Measurements from ENCODE around the gene NCOA1.

The NCOA1 gene

DNA sequence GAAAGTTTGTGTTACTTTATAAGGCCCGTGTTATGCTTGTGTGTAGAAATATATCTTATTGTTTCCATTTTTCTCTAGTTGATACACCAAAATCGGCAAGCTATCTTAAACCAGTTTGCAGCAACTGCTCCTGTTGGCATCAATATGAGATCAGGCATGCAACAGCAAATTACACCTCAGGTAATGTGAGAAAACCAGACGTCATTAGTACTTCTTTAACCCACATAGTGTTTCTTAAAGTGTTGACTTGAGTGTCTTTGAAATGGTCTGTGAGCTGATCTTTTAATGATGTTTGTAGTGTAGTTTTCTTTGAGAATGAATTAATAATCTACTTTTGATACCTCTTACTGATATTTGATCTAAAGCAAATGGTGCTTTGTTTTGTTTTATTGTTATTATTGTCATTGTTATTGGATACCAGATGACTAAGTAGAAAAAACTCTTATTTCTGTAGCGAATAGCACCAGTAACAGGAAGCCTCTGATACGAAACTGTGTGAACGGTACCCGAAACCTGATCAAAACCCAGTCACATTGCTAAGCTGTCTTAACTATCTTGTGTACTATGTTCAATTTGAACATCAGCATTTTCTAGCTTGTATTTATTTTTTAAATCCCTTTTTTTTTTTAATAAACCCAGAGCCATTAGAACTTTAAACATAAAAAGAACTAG, 248.4 kb downstream of the NCOA1 start:
- TF ChIP-seq, protein P1, sequence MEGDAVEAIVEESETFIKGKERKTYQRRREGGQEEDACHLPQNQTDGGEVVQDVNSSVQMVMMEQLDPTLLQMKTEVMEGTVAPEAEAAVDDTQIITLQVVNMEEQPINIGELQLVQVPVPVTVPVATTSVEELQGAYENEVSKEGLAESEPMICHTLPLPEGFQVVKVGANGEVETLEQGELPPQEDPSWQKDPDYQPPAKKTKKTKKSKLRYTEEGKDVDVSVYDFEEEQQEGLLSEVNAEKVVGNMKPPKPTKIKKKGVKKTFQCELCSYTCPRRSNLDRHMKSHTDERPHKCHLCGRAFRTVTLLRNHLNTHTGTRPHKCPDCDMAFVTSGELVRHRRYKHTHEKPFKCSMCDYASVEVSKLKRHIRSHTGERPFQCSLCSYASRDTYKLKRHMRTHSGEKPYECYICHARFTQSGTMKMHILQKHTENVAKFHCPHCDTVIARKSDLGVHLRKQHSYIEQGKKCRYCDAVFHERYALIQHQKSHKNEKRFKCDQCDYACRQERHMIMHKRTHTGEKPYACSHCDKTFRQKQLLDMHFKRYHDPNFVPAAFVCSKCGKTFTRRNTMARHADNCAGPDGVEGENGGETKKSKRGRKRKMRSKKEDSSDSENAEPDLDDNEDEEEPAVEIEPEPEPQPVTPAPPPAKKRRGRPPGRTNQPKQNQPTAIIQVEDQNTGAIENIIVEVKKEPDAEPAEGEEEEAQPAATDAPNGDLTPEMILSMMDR (IDR thresholded peaks at IDR 0.05; ENCODE audit: poor library complexity, severe bottlenecking): no peak
- Histone ChIP-seq H3K27ac (ENCODE audit: poor library complexity, severe bottlenecking) (no peak overlapping the region), H3K36me3 (ENCODE audit: low read depth) (no peaks in the 10 kb centered on the region), H3K4me1 (ENCODE audit: insufficient read depth, poor library complexity, severe bottlenecking) (no peaks in the 10 kb centered on the region), H3K27me3 (ENCODE audit: insufficient read depth, poor library complexity, severe bottlenecking) (no peaks in the 10 kb centered on the region), H3K4me3 (ENCODE audit: severe bottlenecking) (no peak overlapping the region), H3K9me3 (ENCODE audit: severe bottlenecking) (no peaks in the 10 kb centered on the region)
- ATAC-seq (ENCODE audit: low read depth) (no peak), DNase-seq (ENCODE audit: low spot score) (no peak)

DNA sequence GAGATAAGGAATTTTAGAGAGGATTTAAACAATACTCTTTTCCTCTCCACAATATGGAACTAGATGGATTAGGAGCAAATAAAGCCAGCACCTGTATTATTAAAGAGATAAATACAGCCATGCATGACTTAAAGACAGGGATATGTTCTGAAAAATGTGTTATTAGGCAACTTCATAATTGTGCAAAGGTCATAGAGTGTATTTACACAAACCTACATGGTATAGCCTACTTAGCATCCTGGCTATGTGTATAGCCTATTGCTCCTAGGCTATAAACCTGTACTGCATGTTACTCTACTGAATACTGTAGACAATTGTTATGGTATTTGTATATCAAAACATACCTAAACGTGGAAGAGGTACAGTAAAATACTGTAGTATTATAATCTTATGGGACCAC, 249.1 kb downstream of the NCOA1 start:
- DNase-seq (ENCODE audit: low spot score) (no peak), ATAC-seq (ENCODE audit: low read depth) (no peak)
- no peak overlapping the region for H3K27ac ChIP-seq (ENCODE audit: poor library complexity, severe bottlenecking)
- no peaks in the 10 kb centered on the region for H3K27me3 ChIP-seq (ENCODE audit: insufficient read depth, poor library complexity, severe bottlenecking)
- no peaks in the 10 kb centered on the region for H3K36me3 ChIP-seq (ENCODE audit: low read depth)
- no peak overlapping the region for H3K4me3 ChIP-seq (ENCODE audit: severe bottlenecking)
- H3K9me3 ChIP-seq (ENCODE audit: severe bottlenecking): no peaks in the 10 kb centered on the region
- TF ChIP-seq, protein P1 (IDR thresholded peaks at IDR 0.05; ENCODE audit: poor library complexity, severe bottlenecking): no peak
- H3K4me1 ChIP-seq (ENCODE audit: insufficient read depth, poor library complexity, severe bottlenecking): no peaks in the 10 kb centered on the region

DNA sequence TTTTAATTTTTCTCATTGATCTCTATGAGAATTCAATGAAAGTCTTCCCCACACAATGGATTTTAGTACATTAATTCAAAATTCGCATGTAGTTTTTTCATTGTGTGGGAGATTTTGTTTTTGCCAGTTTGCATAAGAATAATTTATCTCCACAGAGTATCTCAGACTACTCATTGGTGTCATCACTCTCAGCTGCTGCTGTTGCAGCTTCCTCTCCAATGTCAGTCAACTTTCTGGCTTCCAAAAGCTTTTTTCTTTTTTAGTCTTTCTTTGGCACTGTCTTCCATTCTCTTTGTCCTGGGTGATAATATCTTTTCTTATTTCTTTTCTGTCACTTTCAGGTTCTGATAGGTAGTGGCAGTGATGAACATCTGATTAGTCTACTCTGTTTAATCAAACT, 251.7 kb downstream of the NCOA1 start:
- H3K9me3 ChIP-seq (ENCODE audit: severe bottlenecking): no peaks in the 10 kb centered on the region

DNA sequence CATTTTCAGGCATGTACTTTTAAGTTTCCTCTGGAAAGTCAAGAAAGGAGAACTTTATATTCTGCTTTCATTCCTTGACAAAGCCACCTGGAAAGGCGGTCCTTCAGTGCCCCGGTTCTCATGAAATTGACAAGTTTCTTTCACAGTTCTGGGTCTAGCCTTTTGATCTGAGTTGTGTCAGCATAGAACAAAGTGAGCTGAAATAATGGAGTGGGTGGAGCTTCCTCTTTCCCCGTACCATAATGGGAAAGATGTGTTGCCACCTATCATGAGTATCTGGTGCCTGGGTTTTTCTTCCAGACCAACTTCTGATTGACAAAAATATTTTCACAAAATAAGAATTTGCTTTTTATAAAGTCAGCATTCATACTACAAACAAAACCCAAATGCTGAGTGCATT, 252.9 kb downstream of the NCOA1 start:
- TF ChIP-seq, protein P1 (IDR thresholded peaks at IDR 0.05; ENCODE audit: poor library complexity, severe bottlenecking): no peak
- H3K9me3 ChIP-seq (ENCODE audit: severe bottlenecking): no peaks in the 10 kb centered on the region

More for the DNA sequence above, 251.7 kb downstream of the NCOA1 start:
- DNase-seq (ENCODE audit: low spot score) (no peak), ATAC-seq (ENCODE audit: low read depth) (no peak)
- no peak overlapping the region for H3K27ac ChIP-seq (ENCODE audit: poor library complexity, severe bottlenecking)
- TF ChIP-seq, protein P1 (IDR thresholded peaks at IDR 0.05; ENCODE audit: poor library complexity, severe bottlenecking): no peak
- no peaks in the 10 kb centered on the region for H3K36me3 ChIP-seq (ENCODE audit: low read depth)
- H3K4me3 ChIP-seq (ENCODE audit: severe bottlenecking): no peak overlapping the region
- H3K27me3 ChIP-seq (ENCODE audit: insufficient read depth, poor library complexity, severe bottlenecking): no peaks in the 10 kb centered on the region
- no peaks in the 10 kb centered on the region for H3K4me1 ChIP-seq (ENCODE audit: insufficient read depth, poor library complexity, severe bottlenecking)

DNA sequence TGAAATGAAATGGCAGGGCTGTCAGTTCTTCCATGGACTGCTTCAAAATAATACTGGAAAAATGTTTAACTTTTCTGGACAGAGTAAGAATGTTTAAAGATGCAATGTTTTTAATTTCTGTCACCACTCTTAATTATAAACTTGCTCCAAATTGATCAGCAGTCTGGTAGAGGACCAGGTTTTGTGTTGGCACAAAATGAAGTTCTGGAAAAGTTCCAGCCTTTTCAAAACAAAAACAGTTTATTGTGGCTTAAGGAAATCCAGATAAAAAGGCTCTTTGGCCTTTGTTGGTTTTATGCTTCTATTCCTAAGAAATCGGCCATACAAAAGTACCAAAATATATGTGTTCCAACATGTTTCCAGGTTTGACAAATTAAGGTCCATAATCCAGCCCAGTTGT, 253.3 kb downstream of the NCOA1 start:
- TF ChIP-seq, protein P1 (IDR thresholded peaks at IDR 0.05; ENCODE audit: poor library complexity, severe bottlenecking): no peak
- Histone ChIP-seq H3K36me3 (ENCODE audit: low read depth) (no peaks in the 10 kb centered on the region), H3K4me3 (ENCODE audit: severe bottlenecking) (no peak overlapping the region), H3K9me3 (ENCODE audit: severe bottlenecking) (no peaks in the 10 kb centered on the region), H3K27ac (ENCODE audit: poor library complexity, severe bottlenecking) (no peak overlapping the region), H3K4me1 (ENCODE audit: insufficient read depth, poor library complexity, severe bottlenecking) (no peaks in the 10 kb centered on the region), H3K27me3 (ENCODE audit: insufficient read depth, poor library complexity, severe bottlenecking) (no peaks in the 10 kb centered on the region)
- ATAC-seq (ENCODE audit: low read depth): no peak
- DNase-seq (ENCODE audit: low spot score): no peak

More for the DNA sequence above, 252.9 kb downstream of the NCOA1 start:
- ATAC-seq (ENCODE audit: low read depth) (no peak), DNase-seq (ENCODE audit: low spot score) (no peak)
- no peaks in the 10 kb centered on the region for H3K36me3 ChIP-seq (ENCODE audit: low read depth)
- no peak overlapping the region for H3K27ac ChIP-seq (ENCODE audit: poor library complexity, severe bottlenecking)
- no peaks in the 10 kb centered on the region for H3K27me3 ChIP-seq (ENCODE audit: insufficient read depth, poor library complexity, severe bottlenecking)
- H3K4me3 ChIP-seq (ENCODE audit: severe bottlenecking): no peak overlapping the region
- H3K4me1 ChIP-seq (ENCODE audit: insufficient read depth, poor library complexity, severe bottlenecking): no peaks in the 10 kb centered on the region

Data from RWPE2 (cell line).